ENCODE data around the gene PXDN.
"Not testable (repeated sequence)": the region's sequence is repeated elsewhere in the genome, so short reads cannot be mapped to it uniquely, and the experiment has no call there.

The PXDN gene

DNA sequence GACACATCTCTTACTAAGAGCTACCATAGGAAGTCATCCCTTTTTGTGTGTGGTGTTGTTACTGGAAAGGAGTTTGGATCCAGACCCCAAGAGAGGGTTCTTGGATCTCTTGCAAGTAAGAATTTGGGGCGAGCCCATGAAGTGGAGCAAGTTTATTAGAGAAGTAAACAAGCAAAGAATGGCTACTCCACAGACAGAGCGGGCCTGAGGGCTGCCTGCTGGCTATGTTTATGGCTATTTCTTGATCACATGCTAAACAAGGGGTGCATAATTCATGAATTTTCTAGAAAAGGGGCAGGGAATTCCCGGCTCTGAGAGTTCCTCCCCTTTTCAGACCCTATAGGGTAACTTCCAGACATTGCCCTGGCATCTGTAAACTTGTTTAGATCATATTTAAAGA is 30.6 kb upstream of the PXDN start:
- no peak for DNase-seq (ENCODE audit: low read depth in 2 of 2, low spot score in 1 of 2)

DNA sequence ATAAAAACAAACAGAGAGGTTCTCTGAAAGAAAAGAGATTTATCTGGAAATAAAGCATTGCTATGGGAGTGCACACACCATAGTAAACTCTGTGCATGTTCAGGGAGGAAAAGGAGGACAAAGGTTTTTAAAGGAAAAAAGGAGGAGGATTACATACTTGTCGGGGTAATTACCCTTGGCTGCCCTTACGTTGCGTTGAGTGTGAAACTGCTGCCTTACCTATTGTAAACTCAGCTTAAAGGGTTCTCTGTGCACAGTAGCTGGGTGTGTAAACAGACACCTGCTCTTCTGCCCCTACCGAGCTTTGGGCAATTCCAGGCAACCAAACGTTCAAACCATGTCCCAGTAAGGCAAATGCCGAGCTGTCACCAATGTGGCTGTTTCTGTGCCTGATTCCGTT is 29.6 kb upstream of the PXDN start:
- DNase-seq (ENCODE audit: low read depth in 2 of 2, low spot score in 1 of 2): no peak

DNA sequence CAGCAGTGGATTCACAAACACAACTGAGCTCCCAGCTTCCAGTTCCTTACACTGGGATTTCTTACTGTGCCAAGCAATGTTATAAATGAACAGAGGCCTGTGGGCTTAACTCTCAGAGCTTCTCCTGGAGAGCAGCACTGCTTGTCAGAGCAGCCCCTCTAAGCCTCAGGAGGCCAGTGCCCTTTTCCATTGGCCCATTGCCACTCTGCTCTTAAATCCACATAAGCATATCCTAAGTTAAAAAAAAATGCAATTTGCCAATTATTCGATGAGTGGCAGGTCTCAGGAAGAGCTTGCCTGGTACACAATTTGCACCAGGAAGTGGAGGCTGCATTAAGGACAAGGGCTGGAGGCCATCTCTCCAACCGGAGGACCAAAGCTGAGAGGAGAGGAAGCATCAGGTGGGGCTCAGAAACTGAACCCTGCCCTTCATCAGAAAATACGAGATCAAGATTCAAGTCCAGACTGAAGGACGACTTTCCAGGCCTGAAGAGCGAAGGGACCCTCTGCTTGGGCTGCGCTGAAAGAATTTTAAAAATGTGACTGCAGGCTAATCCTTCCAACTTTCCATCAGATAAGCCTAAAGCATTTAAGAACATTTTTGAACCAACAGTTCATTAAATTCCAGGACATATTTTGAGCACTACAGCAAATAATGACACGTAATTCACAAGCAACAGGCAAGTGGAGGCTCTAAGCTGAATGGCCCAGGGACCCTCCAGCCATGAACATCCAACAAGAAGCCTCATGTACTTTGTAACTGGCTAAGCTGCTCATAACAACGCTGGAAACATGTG is 28.4 kb upstream of the PXDN start:
- DNase-seq (ENCODE audit: low read depth in 2 of 2, low spot score in 1 of 2): no peak

DNA sequence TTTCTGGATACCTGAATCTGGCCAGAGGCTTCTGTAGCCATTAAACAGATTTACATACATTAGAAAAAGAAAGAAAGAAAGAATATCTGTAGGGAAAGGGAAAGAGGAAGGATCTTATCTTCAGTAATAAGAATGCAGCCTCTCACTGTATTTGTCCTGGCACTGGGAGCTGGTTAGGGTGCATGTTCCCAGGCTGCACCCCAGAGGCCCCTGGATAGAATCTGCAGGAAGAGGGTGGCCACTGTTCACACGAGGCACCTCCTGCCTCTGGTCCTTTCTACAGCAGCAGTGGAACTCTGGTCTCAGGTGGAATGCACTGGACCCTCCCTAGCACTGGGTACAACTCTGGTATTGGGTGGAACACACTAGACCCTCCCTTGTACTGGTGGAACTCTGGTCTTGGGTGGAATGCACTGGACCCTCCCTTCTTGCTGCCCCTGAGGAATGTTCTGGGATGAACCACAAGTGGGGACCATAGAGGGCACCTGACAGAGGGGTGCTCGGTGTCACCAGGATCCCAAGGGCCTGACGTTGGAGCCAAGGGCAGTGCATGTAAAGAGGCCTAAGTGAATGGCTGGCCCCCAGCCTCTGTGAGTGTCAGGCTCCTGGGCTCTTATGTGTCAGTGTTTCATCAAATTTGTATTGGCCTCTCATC is 27.4 kb upstream of the PXDN start:
- DNase-seq (ENCODE audit: low read depth in 2 of 2, low spot score in 1 of 2): no peak

DNA sequence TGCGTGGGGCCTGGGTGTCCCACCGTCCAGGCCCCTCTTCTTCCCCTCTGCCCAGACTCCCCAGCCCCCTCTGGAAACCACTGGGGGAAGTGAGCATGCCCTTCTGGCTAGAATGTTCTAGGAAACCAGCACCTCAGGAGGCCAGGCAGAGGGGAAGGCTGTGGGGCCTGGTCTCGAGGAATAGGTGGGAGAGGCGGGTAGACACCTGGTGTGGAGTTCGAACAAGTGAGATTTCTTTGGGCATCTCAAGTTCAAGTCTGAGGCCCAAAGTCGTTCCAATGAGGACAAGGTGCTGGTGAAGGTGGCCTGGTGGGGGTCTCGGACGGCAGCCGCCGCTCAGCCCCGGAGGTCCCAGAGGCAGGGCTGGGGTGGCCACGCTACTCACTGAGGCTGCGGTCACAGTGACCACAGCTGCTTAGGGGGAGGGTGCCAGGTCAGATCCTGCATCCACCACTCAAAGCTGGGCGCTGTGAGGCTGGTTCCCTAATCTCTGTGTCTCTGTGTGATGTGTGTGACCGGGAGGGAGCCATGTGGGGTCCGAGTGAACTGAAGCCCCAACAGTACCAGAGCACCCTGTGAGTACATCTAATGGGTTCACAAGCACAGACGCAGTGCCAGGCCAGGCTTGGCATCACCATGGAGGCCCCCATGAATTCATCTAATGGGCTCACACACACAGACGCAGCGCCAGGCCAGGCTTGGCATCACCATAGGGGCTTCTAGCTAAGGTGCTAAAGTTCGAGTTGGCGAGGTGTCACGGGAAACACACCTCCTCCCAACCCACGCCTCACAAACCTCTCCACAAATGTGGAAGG is 26.5 kb upstream of the PXDN start:
- no peak for DNase-seq (ENCODE audit: low read depth in 2 of 2, low spot score in 1 of 2)

DNA sequence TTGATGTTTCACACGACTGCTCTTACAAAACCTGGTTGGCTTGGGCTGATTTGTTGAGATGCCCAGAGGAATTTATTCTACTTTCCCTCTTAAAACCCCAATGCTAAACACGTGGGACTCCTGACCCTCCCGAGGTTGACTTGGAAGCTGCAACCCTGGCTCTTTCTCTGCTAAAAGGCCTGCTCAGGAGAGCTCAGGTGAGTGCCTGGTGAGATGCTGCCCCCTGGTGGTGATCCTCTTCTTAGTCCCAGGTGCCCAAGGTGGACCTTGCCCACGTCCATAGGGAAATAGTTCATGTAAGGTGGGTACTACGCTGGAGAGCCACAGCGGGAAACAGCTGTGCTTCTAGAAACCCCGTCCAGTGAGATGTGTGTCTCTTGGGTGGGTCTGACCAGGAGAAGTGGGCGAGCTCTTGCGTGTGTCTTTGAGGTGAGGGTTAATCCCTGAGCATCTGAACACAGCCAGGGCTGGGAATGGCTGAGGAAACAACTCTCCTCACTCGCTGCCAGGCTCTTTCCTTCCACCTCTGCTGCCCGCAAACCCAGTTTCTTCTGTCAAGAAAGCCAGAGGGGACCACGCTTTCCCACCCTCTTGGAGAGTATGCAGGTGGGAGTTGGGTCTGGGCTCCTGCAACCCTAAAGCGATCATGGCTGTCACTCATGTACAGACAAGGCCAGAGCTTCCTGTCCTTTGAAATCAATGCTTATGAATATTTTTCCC is 25.5 kb upstream of the PXDN start:
- peak; percentile 25 to 26 for DNase-seq (ENCODE audit: low read depth in 2 of 2, low spot score in 1 of 2)

DNA sequence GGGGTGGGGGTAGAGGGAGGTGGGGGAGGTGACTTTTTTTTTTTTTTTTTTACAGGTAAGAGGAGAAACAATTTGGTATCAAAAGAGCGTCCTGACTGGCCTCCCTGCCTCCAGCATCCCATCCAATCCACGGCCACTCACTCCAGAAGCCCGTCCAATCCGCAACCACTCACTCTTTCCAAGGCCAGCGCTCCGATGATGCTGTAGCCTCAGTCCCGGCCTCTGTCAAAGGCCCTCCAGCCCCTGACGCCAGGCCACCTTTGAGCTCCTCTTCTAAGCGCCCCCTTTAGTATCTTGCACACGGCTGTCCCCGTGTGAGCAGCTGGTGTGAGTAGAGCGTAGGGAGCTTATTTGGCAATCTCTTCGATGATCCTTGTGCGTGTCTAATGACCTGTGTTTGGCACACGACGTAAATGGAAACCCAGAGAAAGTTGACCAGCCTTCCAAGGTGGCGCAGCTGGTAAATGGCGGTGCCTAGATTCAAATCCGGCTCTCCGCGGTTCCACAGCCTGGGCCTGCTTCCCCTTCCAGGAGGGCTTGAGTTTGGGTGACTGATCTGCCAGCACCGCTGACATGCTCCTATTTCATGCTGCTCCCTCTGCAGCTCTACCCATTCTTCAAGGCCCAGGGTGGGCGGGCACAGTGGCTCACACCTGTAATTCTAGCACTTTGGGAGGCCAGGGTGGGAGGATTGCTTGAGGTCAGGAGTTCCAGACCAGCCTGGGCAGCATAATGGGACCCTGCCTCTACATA is 23.8 kb upstream of the PXDN start:
- no peak for DNase-seq (ENCODE audit: low read depth in 2 of 2, low spot score in 1 of 2)

DNA sequence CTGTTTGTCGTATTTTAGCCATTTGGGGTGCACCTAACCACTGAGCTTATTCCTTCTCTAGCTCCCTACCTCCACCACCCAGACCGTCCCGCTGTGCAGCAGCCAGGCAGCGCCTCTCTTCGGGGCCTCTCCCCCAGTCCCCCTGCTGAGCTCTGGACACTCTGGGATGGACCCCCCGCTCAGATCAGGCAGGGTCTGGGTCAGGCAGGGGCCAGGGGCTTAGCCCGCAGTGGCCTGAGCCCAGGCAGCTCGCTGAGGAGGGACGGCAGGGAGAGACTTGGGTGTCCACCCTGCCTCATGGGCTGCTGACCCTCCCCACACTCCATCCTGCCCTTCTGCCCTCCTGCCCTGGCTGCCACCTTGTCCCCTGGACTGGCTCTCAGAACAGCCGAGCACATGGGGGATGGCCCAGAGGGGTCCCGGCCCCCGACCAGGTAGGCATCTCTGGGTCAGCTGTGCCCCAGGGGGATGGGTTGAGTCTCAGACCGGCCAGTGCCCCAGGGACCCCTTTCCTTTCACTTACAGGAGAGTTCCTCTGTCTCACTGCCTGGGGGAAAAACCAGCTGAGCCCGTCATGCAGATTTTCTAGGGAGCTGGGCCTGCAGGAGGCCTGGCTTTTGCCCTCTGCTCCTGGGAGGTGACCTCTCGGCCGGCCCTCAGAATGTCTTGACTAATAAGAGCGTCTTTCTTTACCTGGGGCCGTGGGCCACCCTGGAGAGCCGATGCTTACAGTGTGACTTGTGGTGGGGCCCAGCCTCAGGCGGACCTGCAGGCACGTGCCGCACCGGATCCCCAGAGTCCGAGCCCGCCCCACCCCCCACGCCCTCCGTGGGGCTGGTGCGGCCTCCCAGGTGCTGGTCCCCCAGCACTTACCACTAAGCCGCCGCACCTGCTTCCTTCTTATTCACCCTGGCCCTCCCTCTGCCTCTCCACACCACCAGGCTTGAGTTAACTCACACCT is 22.8 kb upstream of the PXDN start:
- DNase-seq (ENCODE audit: low read depth in 2 of 2, low spot score in 1 of 2): no peak

DNA sequence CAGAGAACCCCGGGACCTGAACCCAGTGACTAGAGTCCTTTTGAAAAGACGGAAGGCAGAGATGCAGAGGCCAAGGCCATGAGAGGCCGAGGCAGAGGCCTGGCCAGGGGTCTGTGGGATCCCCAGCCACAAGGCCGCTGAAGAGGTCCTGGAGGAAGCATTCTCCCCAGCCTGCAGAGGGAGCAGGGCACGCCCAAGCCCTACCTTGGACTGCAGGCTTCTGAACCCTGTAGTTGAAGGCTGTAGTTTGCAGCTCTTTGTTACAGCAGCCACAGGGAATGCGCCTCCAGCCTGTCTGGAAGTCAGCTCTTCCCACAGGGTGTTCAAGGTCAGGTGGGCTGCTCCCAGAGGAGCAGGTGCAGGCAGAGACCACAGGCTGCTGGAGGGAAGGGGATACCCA is 22.1 kb upstream of the PXDN start:
- no peak for DNase-seq (ENCODE audit: low read depth in 2 of 2, low spot score in 1 of 2)

DNA sequence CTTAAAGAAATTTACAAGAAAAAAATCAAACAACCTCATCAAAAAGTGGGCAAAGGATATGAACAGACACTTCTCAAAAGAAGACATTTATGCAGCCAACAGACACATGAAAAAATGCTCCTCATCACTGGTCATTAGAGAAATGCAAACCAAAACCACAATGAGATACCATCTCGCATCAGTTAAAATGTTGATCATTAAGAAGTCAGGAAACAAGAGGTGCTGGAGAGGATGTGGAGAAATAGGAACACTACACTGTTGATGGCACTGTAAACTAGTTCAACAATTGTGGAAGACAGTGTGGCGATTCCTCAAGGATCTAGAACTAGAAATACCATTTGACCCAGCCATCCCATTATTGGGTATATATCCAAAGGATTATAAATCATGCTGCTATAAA is 20.9 kb upstream of the PXDN start:
- DNase-seq (ENCODE audit: low read depth in 2 of 2, low spot score in 1 of 2): not testable (repeated sequence)

DNA sequence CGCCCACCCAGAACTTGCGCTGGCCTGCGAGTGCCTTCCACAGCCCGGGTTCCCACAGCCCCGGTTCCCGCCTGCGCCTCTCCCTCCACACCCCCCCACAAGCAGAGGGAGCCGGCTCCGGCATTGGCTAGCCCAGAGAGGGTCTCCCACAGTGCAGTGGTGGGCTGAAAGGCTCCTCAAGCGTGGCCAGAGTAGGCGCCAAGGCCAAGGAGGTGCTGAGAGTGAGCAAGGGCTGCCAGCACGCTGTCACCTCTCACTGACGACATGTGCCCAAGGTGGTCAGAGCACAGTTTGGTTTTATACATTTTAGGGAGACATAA is 15.3 kb upstream of the PXDN start:
- no peak for DNase-seq (ENCODE audit: low read depth in 2 of 2, low spot score in 1 of 2)

DNA sequence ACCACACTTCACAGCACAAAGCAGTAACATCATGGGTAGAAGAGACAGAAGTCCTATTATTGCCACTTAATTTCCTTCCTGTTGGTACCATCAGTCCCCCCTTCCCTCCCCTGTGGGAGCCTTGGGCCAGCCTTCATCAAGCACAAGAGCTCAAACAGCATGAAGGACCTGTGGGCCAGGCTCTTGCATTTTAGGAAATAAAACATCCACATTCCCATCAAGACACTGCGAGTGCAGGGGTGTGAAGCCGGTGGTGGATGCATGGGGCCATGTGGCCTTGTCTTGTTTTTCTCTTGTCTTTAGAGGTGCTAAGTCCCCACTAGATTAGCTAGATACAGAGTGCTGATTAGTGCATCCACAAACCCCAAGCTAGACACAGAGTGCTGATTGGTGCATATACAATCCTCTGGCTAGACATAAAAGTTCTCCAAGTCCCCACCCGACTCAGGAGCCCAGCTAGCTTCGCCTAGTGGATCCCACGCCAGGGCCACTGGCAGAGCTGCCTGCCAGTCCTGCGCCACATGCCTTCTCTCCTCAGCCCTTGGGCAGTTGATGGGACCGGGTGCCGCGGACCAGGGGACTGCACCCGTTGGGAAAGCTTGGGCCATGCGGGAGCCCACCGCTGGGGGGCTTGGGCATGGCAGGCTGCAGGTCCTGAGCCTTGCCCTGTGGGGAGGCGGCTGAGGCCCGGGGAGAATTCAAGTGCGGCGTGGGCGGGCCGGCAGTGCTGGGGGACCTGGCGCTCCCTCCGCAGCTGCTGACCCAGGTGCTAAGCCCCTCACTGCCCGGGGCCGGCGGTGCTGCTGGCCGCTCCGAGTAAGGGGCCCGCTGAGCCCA is 14.7 kb upstream of the PXDN start:
- DNase-seq (ENCODE audit: low read depth in 2 of 2, low spot score in 1 of 2): no peak

DNA sequence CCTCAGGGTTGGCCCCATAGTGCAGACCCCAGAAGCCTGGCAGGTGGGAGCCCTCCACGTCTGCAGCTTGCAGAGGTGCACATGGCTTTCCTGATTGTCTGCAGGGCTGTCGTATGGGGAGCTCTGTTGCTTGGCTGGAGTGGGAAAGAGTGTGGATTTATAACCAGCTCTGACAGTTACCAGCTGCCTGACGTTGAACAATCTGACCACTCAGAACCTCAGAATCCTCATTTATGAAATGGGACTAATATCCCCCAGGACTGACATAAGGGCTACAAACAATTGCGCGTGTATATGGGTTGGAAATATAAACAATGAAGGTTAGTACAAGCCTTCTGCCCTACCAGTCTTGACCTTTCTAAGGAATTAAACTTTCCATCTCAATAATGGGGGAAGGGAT is 13.9 kb upstream of the PXDN start:
- no peak for DNase-seq (ENCODE audit: low read depth in 2 of 2, low spot score in 1 of 2)

DNA sequence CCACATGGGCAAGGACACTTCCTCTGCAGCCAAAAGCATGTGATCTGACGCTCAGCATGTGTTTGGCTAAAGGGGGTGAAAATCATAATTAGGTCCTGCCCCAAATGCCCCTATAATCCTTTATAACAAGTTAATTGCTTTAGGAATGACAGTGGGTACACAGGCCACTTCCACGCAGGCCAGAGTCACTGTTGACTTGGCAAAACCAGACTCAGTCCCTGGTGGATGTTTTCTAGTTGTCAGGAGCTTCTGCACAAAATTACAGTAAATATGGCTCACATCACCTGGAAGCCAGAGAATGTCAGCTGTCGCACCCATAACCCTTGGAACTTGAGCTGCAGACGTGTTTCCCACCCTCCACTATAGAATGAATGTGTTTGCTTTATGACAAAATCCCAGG is 13.3 kb upstream of the PXDN start:
- DNase-seq (ENCODE audit: low read depth in 2 of 2, low spot score in 1 of 2): no peak

DNA sequence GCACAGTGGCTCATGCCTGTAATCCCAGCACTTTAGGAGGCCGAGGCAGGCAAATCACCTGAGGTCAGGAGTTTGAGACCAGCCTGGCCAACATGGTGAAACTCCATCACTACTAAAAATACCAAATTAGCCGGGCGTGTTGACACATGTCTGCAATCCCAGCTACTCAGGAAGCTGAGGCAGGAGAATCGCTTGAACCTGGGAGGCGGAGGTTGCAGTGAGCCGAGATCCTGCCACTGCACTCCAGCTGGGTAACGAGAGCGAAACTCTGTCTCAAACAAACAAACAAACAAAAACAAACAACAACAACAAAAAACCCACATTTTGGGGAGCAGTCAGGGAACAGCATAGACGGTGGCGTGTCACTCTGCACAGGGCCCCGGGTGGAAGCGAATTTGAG is 12.8 kb upstream of the PXDN start:
- DNase-seq (ENCODE audit: low read depth in 2 of 2, low spot score in 1 of 2): not testable (repeated sequence)

DNA sequence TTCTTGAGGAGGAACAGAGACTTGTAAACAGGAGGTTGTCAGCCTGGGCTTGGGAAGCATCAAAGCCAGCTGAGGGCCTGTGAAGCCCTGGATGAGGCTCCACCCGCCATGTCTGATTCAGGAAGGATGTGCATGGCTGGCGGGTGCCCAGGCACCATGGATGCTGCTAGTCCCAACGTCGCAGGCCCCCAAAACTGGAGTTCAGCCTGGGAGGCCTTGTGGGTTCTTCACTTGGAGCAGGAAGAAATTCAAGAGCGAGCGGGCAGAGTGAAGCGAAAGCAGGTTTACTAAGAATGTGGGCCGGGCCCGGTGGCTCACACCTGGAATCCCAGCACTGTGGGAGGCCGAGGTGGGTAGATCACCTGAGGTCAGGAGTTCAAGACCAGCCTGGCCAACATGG is 12.1 kb upstream of the PXDN start:
- DNase-seq (ENCODE audit: low read depth in 2 of 2, low spot score in 1 of 2): no peak

DNA sequence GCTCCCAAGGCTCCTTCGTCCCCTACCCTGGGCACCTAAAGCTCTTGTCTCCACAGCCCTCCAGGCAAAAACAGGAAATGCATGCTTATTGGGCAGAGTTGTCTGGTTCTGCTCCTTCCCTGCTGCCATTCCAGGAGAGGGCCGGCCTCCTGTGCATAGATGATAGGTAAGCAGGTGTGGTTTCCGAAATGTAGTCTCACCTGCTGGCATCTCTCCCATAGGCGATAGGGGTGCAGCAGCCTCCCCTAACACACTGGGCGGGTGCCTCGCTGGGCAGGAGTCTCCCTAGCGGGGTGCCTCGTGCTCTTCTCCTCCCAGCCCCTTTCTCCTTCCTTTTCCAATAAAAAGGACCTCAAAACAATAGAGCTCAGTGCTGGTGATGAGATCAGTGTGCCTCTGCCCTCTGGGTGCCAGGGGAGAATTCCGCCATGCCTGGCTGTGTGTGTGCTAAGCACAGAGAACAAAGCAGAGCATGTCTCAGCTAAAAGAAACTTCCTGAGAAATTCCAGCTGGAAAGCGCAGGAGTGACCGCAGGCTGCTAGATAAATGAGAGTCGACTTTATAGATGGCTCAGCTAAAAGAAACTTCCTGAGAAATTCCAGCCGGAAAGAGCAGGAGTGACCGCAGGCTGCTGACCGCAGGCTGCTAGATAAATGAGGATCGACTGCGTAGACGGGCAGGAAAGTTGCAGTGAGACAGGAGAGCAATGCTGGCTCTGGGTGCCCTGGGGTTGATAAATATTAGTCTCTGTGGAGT is 11.3 kb upstream of the PXDN start:
- no peak for DNase-seq (ENCODE audit: low read depth in 2 of 2, low spot score in 1 of 2)
